ENCODE results near the gene ABL1. TPM values are rescaled to one million over a fixed set of nuclear protein-coding genes. Genes with fewer than 3 reads are reported as not detected.
A peak's percentile ranks its signal among the peaks of the same experiment; 100 is the strongest.

The ABL1 gene
- total and polyA plus RNA-seq, 2 of the 13 experiments (the other 11 are each of a cell fraction or from before 2014, with no cell fraction given): 10.8 to 20.4 TPM

- TF ChIP-seq, protein P1, sequence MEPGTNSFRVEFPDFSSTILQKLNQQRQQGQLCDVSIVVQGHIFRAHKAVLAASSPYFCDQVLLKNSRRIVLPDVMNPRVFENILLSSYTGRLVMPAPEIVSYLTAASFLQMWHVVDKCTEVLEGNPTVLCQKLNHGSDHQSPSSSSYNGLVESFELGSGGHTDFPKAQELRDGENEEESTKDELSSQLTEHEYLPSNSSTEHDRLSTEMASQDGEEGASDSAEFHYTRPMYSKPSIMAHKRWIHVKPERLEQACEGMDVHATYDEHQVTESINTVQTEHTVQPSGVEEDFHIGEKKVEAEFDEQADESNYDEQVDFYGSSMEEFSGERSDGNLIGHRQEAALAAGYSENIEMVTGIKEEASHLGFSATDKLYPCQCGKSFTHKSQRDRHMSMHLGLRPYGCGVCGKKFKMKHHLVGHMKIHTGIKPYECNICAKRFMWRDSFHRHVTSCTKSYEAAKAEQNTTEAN (CRISPR knock-in tag; conservative IDR thresholded peaks at IDR 0.05): no peak
- no peak for TF ChIP-seq ZNF556 (CRISPR knock-in tag; IDR thresholded peaks at IDR 0.05; ENCODE audit: borderline replicate concordance)
- TF ChIP-seq, protein P2, sequence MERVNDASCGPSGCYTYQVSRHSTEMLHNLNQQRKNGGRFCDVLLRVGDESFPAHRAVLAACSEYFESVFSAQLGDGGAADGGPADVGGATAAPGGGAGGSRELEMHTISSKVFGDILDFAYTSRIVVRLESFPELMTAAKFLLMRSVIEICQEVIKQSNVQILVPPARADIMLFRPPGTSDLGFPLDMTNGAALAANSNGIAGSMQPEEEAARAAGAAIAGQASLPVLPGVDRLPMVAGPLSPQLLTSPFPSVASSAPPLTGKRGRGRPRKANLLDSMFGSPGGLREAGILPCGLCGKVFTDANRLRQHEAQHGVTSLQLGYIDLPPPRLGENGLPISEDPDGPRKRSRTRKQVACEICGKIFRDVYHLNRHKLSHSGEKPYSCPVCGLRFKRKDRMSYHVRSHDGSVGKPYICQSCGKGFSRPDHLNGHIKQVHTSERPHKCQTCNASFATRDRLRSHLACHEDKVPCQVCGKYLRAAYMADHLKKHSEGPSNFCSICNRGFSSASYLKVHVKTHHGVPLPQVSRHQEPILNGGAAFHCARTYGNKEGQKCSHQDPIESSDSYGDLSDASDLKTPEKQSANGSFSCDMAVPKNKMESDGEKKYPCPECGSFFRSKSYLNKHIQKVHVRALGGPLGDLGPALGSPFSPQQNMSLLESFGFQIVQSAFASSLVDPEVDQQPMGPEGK (CRISPR knock-in tag; IDR thresholded peaks at IDR 0.05): peak; percentile 85
- TF ChIP-seq ZMYM4 (CRISPR knock-in tag; IDR thresholded peaks at IDR 0.05): no peak
- TF ChIP-seq ZNF615 (CRISPR knock-in tag; IDR thresholded peaks at IDR 0.05; ENCODE audit: borderline replicate concordance): no peak
- TF ChIP-seq GZF1 (CRISPR knock-in tag; IDR thresholded peaks at IDR 0.05): no peak
- TF ChIP-seq, protein P3, sequence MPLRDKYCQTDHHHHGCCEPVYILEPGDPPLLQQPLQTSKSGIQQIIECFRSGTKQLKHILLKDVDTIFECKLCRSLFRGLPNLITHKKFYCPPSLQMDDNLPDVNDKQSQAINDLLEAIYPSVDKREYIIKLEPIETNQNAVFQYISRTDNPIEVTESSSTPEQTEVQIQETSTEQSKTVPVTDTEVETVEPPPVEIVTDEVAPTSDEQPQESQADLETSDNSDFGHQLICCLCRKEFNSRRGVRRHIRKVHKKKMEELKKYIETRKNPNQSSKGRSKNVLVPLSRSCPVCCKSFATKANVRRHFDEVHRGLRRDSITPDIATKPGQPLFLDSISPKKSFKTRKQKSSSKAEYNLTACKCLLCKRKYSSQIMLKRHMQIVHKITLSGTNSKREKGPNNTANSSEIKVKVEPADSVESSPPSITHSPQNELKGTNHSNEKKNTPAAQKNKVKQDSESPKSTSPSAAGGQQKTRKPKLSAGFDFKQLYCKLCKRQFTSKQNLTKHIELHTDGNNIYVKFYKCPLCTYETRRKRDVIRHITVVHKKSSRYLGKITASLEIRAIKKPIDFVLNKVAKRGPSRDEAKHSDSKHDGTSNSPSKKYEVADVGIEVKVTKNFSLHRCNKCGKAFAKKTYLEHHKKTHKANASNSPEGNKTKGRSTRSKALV (CRISPR knock-in tag; IDR thresholded peaks at IDR 0.05): peak; percentile 36
- no peak for TF ChIP-seq FLYWCH1 (CRISPR knock-in tag; IDR thresholded peaks at IDR 0.05)
- TF ChIP-seq ZNF24 (IDR thresholded peaks at IDR 0.05): no peak
- TF ChIP-seq, protein P4, sequence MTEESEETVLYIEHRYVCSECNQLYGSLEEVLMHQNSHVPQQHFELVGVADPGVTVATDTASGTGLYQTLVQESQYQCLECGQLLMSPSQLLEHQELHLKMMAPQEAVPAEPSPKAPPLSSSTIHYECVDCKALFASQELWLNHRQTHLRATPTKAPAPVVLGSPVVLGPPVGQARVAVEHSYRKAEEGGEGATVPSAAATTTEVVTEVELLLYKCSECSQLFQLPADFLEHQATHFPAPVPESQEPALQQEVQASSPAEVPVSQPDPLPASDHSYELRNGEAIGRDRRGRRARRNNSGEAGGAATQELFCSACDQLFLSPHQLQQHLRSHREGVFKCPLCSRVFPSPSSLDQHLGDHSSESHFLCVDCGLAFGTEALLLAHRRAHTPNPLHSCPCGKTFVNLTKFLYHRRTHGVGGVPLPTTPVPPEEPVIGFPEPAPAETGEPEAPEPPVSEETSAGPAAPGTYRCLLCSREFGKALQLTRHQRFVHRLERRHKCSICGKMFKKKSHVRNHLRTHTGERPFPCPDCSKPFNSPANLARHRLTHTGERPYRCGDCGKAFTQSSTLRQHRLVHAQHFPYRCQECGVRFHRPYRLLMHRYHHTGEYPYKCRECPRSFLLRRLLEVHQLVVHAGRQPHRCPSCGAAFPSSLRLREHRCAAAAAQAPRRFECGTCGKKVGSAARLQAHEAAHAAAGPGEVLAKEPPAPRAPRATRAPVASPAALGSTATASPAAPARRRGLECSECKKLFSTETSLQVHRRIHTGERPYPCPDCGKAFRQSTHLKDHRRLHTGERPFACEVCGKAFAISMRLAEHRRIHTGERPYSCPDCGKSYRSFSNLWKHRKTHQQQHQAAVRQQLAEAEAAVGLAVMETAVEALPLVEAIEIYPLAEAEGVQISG (CRISPR knock-in tag; IDR thresholded peaks at IDR 0.05): no peak
- no peak for TF ChIP-seq TOPORS (CRISPR knock-in tag; IDR thresholded peaks at IDR 0.05)
- TF ChIP-seq HNRNPK (IDR thresholded peaks at IDR 0.05; ENCODE audit: low read depth, low read length, poor library complexity, severe bottlenecking): no peak
Observed at GRCh38 chr9:130936285-130937117, 101.4 kb downstream of the ABL1 start (continued).

Data from HepG2 (cell line).